LNCaP clone FGC (cell line): ENCODE data around the gene EFNB1.

ENCODE experiments used
- DNase-seq: peaks from one replicate; pipeline ENCODE4 v3.0.0-alpha.2; 2011; ENCODE audit warnings: low read depth
- H3K4me3 ChIP-seq: 2 replicates; pipeline ENCODE4 v1.5.1; 2011; ENCODE audit warnings: mild to moderate bottlenecking, low read depth, low read length, control low read depth
- TF ChIP-seq, protein P1 (sequence below): IDR thresholded peaks from 2 replicates; pipeline ENCODE4 v1.5.1; 2012; ENCODE audit warnings: mild to moderate bottlenecking; ENCODE audit not compliant: control insufficient read depth, insufficient read depth; ENCODE audit errors: extremely low read depth

EFNB1 gene

DNA sequence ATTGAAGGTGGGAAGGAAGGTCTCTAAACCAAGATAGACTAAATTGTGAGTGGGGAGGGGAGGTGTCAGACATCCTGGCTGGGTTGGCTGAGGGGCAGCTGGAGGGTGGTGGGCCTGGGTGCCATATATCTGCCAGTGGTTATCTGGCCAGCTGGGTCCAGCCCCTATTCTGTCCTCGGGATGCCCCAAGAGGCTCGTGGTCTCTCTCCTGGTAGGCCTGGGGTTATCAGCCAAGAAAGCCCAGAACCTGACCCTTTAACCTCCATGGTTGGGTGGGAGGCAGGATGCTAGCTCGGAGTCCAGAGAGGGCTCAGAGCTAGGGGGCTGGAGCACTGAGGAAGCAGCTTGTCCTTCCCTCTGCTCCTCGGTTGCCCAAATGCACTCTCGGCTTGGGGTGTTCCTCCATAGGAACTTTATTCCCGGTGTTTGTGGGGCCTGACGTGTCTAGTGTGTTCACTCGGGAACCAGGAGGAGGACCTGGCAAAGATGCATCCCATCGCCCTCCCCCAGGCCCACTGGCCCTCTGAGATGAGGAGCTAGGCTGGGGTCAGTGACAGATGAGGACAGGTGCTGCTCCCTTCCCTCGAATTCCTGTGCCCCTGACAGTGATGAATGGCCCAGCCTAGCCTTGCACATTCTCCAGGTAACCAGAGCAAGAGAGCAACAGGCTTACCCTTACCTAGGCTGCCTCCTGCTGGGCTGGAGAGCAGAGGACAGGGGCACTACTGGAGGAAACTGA lies 5.2 kb upstream of the EFNB1 start:
- DNase-seq: no peak
- H3K4me3 ChIP-seq: no peak overlapping the region
- TF ChIP-seq, protein P1, sequence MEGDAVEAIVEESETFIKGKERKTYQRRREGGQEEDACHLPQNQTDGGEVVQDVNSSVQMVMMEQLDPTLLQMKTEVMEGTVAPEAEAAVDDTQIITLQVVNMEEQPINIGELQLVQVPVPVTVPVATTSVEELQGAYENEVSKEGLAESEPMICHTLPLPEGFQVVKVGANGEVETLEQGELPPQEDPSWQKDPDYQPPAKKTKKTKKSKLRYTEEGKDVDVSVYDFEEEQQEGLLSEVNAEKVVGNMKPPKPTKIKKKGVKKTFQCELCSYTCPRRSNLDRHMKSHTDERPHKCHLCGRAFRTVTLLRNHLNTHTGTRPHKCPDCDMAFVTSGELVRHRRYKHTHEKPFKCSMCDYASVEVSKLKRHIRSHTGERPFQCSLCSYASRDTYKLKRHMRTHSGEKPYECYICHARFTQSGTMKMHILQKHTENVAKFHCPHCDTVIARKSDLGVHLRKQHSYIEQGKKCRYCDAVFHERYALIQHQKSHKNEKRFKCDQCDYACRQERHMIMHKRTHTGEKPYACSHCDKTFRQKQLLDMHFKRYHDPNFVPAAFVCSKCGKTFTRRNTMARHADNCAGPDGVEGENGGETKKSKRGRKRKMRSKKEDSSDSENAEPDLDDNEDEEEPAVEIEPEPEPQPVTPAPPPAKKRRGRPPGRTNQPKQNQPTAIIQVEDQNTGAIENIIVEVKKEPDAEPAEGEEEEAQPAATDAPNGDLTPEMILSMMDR: peak; percentile 10; the same call in 1 of the 2 replicates

DNA sequence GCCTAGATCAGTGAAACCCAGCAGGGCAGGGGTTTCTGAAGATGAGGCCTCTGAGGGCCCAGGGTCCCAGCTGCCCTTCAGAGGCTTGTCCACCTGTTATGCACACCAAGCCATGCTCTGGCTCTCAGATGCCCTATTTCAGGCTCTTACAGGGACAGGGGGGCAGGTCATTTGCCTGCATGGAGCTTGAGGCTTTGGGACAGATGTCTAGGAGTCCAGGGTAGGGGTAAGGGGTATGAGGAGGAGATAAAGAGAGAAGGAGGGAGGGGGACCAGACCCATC lies 4.7 kb upstream of the EFNB1 start:
- no peak for DNase-seq
- H3K4me3 ChIP-seq: no peak overlapping the region
- TF ChIP-seq, protein P1: no peak

DNA sequence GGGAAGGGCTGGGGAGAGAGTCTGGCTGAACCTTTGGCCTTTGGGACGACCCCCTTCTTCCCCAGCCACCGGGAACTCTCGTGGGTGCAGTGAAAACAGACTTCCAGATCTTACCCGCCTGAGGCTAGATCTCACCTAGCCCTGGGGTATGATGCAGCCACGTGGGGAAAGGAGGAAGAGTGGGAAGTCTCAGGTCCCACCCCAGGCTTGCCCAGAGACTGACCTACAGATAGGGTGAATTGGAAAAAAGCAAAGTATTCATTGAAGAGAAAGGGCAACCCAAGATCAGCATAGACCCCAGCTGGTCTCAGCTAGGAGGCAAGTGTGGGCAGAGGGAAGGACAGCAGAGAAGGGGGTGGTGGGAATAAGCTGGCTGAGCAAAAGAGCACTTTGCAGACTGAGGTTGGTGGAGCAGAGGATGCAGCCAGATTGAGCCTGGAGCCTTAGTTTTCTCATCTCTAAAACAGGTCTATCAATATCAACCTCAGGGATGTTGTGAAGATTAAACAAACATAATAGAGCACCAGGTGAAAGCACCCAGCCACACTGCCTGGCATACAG lies 4.2 kb upstream of the EFNB1 start:
- DNase-seq: no peak
- TF ChIP-seq, protein P1: no peak
- no peak overlapping the region for H3K4me3 ChIP-seq

DNA sequence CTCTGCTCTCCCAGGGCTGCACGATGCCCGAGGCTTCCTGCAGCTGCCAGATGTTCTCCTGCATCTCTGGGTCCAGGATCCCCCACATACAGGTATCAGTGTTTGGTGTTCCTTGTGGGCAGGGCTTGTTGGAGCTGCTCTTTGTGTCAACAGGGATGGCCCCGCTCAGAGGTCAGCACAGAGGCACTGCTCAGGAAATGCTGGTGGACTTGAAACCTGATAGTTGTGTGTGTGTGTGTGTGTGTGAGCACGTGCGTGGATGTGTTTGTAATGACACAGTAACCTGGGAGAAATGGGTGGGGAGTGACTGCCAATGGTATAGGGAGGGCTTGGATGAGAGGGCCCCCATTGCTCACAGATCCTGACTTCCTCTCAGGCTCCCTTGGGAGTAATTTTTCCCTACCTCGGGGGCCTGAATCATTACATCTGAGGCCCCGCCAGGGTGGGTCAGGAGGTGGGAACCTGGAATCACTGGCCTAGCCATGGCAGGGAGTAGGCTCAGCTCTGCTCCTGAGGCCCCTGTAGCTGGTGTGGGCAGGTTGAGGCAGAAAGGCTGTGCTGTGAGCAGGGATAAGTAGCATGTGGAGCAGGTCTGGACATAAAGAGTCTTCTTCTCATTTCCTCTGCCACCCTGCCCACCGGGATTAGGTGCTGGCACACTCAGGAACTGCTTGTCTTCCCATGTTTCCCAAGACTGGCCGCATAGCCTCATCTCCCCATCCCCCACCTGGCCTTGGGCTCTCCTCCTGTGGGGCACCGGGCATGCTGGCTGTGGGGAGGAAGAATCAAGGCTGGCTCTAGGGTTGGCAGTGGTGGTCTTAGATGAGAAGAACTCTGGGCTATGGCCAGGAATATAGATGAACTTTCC lies 2.5 kb upstream of the EFNB1 start:
- DNase-seq: no peak
- TF ChIP-seq, protein P1: no peak

DNA sequence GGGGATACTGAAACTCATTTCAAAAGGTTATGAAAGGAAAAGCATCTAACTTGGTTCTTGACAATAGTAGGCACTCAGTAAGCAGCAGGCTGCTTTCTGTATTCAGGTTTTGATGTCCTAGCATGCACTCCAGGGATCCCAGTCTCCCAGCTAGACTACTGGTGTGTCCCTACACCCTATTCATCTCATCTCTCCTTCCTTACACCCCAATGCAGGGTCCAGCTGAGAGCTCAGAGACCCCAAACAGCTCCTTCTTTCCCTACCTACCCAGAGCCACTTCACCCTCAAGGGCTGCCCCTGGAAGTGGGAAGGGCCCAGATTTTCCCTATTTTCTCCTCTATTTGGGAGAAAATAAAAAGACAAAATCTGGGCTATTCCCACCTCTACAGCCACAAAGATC lies 1.6 kb upstream of the EFNB1 start:
- TF ChIP-seq, protein P1: no peak
- DNase-seq: no peak
- no peak overlapping the region for H3K4me3 ChIP-seq

More for the DNA sequence above, 2.5 kb upstream of the EFNB1 start:
- H3K4me3 ChIP-seq: no peak overlapping the region

DNA sequence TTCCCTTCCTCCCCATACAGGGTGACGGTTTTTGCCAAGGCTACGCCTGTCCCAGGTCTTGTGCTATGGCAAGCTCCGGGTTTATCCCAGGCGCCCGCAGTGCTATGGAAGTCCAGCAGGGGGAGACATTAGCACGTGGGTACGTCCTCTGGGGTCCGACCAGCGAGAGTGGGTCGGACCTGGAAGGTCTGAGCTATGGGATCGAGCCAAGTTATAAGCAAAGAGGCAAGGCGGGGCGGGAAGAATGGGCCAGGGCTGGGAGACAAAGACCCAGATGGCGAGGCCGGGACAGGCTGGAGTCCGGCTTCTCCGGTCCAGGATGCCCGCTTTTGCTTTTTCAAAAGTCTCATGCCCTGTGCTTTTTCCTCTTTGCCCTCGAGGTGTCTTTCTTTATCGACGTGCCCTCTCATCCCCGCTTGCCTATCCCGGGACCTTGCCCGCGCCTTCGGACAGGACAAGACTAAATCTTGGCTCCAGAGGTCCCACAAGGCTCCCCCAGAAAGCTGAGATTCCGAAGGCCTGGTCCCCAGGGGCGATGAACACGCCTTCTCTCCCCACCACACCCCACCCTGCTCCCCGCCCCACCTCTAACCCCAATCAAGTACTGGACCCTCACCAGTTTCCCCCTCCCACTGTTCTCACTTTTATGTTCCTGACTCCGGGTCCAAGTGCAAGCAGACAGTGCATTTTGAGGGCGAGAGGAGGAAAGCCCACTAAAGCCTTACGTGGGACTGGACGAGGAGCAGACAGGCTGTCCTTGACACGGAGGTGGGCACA lies 785 bp upstream of the EFNB1 start:
- no peak for DNase-seq
- H3K4me3 ChIP-seq: peak overlapping the region; percentile 66
- TF ChIP-seq, protein P1: peak; percentile 67
